Neutrophil (primary cell): Measurements from ENCODE around the gene EIF5A2.

Source experiments
- H3K27ac ChIP-seq: fragments of 200-600 bp; sonication (generic); 2 replicates; pipeline ENCODE4 v1.5.1; 2016; ENCODE audit warnings: mild to moderate bottlenecking, moderate library complexity
- H3K27me3 ChIP-seq: fragments of 200-600 bp; sonication (generic); 2 replicates; pipeline ENCODE4 v1.6.0; 2016; ENCODE audit warnings: mild to moderate bottlenecking
- H3K36me3 ChIP-seq: fragments of 200-600 bp; sonication (generic); 2 replicates; pipeline ENCODE4 v1.5.1; 2017
- H3K4me1 ChIP-seq, 2 experiments: fragments of 200-600 bp in 1 of 2; sonication (generic) in 1 of 2; 1 replicate in 1 of 2; 2 replicates in 1 of 2; pipeline versions ENCODE4 v1.5.1 to v1.6.1; 2013 to 2016; ENCODE audit warnings: low read depth in 1 of 2, low read length in 1 of 2, mild to moderate bottlenecking in 1 of 2, moderate library complexity in 1 of 2; ENCODE audit not compliant: control insufficient read depth in 1 of 2, insufficient read depth in 1 of 2
- H3K4me3 ChIP-seq, 2 experiments: fragments of 200-600 bp in 1 of 2; sonication (generic) in 1 of 2; 1 replicate in 1 of 2; 2 replicates in 1 of 2; pipeline ENCODE4 v1.5.1; 2013 to 2016; ENCODE audit warnings: low read depth in 1 of 2, low read length in 1 of 2, mild to moderate bottlenecking in 1 of 2, moderate library complexity in 1 of 2
- H3K9me3 ChIP-seq: fragments of 200-600 bp; sonication (generic); 2 replicates; pipeline ENCODE4 v1.5.1; 2016
- CTCF ChIP-seq: fragments of 200-600 bp; sonication (generic); IDR thresholded peaks from 2 replicates; pipeline ENCODE4 v1.5.1; 2016; ENCODE audit warnings: antibody characterized with exemption

The EIF5A2 gene

GRCh38 chr3:170869645-170870593 lies 38.5 kb downstream of the EIF5A2 start, which contains the start of gene RPL22L1:
Gene RPL22L1, minus strand, starts transcription at chr3:170870195. Its CDS starts 28 bp downstream, at chr3:170870167.
- no peaks in the 10 kb centered on the region for H3K27me3 ChIP-seq
- H3K36me3 ChIP-seq, result peaks cover 17% of the 10 kb centered on the region
- peaks cover 29 to 34% of the 10 kb centered on the region in 2 experiments for H3K4me1 ChIP-seq
- H3K27ac ChIP-seq, result peak within 1 kb of the TSS; percentile 83
- H3K9me3 ChIP-seq, result no peaks in the 10 kb centered on the region
- peak; percentile 14 for TF ChIP-seq CTCF
- H3K4me3 ChIP-seq, result peak within 1 kb of the TSS; percentile 73 to 89

GRCh38 chr3:170869239-170869590 lies 39.2 kb downstream of the EIF5A2 start:
- Histone ChIP-seq H3K27ac (peak overlapping the region; percentile 83), H3K36me3 (peaks cover 17% of the 10 kb centered on the region), H3K4me1 (peaks cover 29 to 34% of the 10 kb centered on the region in 2 experiments), H3K27me3 (no peaks in the 10 kb centered on the region), H3K4me3 (peak overlapping the region; percentile 73 to 89), H3K9me3 (no peaks in the 10 kb centered on the region)
- TF ChIP-seq CTCF, result no peak

- peaks cover 17% of the 10 kb centered on the region for H3K36me3 ChIP-seq
- peak overlapping the region in 1 of 2 experiments; percentile 89 for H3K4me3 ChIP-seq
- H3K9me3 ChIP-seq, result no peaks in the 10 kb centered on the region
- no peaks in the 10 kb centered on the region for H3K27me3 ChIP-seq
- no peak for TF ChIP-seq CTCF
- H3K4me1 ChIP-seq, result peaks cover 29 to 36% of the 10 kb centered on the region in 2 experiments
- H3K27ac ChIP-seq, result no peak overlapping the region
Measured at GRCh38 chr3:170868577-170869238, 39.7 kb downstream of the EIF5A2 start.

- Histone ChIP-seq H3K27ac (peak overlapping the region; percentile 66), H3K36me3 (peaks cover 17% of the 10 kb centered on the region)
Measured at GRCh38 chr3:170867143-170867937, 41.1 kb downstream of the EIF5A2 start.

More at GRCh38 chr3:170867143-170867937, 41.1 kb downstream of the EIF5A2 start:
- no peak overlapping the region for H3K4me3 ChIP-seq
- H3K4me1 ChIP-seq, result peaks cover 29 to 37% of the 10 kb centered on the region in 2 experiments
- no peaks in the 10 kb centered on the region for H3K9me3 ChIP-seq
- no peak for TF ChIP-seq CTCF
- no peaks in the 10 kb centered on the region for H3K27me3 ChIP-seq
